ENCODE data around the gene CPA4.

- TF ChIP-seq CTCF (IDR thresholded peaks at IDR 0.05) (no peak), POLR2A (IDR thresholded peaks at IDR 0.05) (no peak), POLR2AphosphoS5 (IDR thresholded peaks at IDR 0.05) (no peak), EP300 (IDR thresholded peaks at IDR 0.05) (no peak)
Observed at GRCh38 chr7:130365511-130366441, 72.8 kb downstream of the CPA4 start.

All from suprapubic skin (tissue), 4 donors.